22Rv1 (cell line): ENCODE data around the gene LAMA2.

Source experiments
- H3K27ac ChIP-seq: fragments of 450-650 bp; 2 replicates; pipeline ENCODE4 v1.5.1; 2017
- CTCF ChIP-seq: fragments of 450-650 bp; IDR thresholded peaks from 2 replicates; pipeline ENCODE4 v1.5.1; 2017; ENCODE audit warnings: mild to moderate bottlenecking
- ZFX ChIP-seq: fragments of 450-650 bp; IDR thresholded peaks from 2 replicates; pipeline ENCODE4 v1.6.1; 2017; ENCODE audit warnings: antibody characterized with exemption, borderline replicate concordance

LAMA2 gene

GRCh38 chr6:128903715-128904114 is 20.8 kb downstream of the LAMA2 start:
- TF ChIP-seq CTCF = no peak
- no peak for TF ChIP-seq ZFX
- H3K27ac ChIP-seq = no peak overlapping the region

GRCh38 chr6:128914051-128914450 is 31.1 kb downstream of the LAMA2 start:
- TF ChIP-seq CTCF = no peak
- TF ChIP-seq ZFX = no peak
- no peak overlapping the region for H3K27ac ChIP-seq

GRCh38 chr6:128918886-128919285 is 35.9 kb downstream of the LAMA2 start:
- no peak overlapping the region for H3K27ac ChIP-seq
- TF ChIP-seq CTCF = no peak
- TF ChIP-seq ZFX = no peak

GRCh38 chr6:128919412-128920180 is 36.7 kb downstream of the LAMA2 start:
- TF ChIP-seq CTCF = no peak
- TF ChIP-seq ZFX = no peak
- no peak overlapping the region for H3K27ac ChIP-seq

GRCh38 chr6:128925765-128926164 is 42.8 kb downstream of the LAMA2 start:
- TF ChIP-seq ZFX = no peak
- TF ChIP-seq CTCF = no peak
- H3K27ac ChIP-seq = no peak overlapping the region

- TF ChIP-seq ZFX (no peak), CTCF (no peak)
These were observed 46.9 kb downstream of the LAMA2 start for GRCh38 chr6:128929869-128930268.

GRCh38 chr6:128930321-128930720 is 47.4 kb downstream of the LAMA2 start:
- H3K27ac ChIP-seq = no peak overlapping the region

More at GRCh38 chr6:128929869-128930268, 46.9 kb downstream of the LAMA2 start:
- H3K27ac ChIP-seq = no peak overlapping the region

More at GRCh38 chr6:128930321-128930720, 47.4 kb downstream of the LAMA2 start:
- TF ChIP-seq CTCF (no peak), ZFX (no peak)
